HG03354 (cell line): Measurements from ENCODE around the gene DHX30.

Source experiments
- ATAC-seq: cut with Tn5 transposase; IDR thresholded peaks from one replicate; pipeline ENCODE4 v1.9.1; 2021; ENCODE audit warnings: mild to moderate bottlenecking; ENCODE audit not compliant: unreplicated experiment, poor library complexity, severe bottlenecking

Gene DHX30

DNA sequence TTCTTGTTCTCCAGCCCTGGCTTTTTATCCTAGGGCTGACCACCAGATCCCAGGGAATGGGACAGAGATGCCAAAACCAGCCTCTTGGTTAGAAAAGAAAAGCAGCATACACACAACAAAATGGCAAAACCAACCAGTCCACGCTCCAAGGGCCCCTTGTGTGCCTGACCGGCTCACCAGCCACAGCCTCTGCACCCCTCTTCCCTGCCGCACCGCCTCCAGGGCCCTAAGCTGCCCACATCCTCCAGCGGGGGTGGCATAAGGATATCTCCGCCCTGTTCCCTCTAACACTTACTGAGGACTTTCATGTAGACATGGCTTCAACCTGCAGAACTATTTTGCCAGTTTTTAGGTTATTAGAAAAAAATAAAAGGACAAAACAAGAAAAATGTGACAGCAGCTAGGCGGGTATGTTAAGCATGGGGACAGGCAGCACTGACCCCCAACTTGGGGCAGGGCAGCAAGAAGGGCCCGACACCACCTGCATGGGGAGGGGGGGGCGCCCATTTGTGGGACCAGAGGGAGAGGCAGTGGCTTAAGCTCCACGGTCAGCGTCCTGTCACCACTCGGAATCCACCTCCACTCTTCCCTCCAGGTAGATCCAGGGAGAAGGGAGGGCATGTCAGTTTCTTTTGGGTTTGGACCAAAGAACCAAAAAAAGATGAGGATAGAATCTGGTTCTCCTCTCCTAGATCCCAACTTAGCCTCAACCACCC is 49.1 kb downstream of the DHX30 start:
- ATAC-seq: no peak

DNA sequence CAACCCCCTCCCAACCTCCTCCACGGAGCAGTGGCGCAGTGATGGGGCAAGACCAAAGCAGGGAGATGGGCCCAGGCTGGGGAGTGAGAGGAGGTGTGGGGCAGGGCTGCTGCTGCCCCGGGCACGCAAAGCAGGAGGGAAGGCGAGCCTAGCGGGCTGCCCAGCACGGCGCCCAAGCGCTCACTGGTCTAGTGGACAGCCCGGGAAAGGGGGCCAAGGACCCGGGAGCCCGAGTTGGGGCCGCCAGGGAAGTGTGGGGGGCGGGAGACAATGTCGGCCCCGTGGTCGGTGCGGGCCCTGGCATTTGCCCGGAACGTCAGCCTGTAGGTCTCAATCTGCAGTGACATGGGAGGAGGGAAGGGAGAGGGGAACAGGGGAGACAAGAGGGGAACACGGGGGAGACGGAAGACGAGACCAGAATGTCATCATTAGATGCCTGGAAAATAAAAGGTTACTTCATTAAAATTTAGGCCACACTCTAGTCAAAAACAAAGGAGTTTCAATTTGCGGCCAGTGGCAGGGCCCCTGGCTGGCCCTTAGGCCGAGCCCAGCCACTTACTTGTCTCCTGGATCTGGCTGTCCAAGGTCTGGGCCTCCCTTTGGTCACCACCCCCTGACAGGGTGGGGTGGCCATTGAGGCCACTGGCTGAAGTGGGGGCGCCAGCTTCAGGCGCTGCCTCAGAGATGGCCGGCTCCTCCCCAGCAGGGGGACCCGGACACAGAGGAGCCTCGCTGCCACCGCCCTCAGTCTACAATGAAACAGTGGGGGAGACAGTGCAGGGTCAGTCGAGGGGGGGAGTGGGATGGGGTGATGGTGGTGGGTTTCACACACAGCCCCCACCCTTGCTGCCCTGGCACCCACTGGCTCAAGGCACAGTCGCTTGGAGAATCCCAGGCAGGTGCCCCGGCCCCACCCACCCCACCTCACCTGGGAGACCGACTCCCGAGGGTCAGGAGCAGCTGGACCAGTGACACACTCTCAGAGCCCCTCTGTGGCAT is 50.0 kb downstream of the DHX30 start:
- ATAC-seq: no peak

DNA sequence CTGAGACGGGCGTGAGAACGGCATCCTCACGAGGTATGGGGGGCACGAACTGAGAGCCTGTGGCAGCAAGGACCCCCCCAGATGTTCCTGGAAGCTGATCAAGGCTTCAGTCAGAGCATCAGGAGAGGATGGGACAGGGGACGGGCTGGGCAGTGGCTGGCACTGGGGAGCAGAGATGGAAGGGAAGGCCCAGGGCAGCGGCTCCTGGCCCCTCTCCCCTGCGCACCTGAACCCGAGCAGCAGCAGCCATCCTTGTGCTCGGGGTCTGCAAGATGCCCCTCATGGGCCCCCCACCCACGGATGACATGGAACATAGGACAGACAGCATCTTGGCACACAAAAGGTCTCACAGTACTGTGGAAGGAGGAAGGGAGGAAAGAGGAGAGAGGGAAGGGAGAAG is 51.3 kb downstream of the DHX30 start:
- no peak for ATAC-seq

DNA sequence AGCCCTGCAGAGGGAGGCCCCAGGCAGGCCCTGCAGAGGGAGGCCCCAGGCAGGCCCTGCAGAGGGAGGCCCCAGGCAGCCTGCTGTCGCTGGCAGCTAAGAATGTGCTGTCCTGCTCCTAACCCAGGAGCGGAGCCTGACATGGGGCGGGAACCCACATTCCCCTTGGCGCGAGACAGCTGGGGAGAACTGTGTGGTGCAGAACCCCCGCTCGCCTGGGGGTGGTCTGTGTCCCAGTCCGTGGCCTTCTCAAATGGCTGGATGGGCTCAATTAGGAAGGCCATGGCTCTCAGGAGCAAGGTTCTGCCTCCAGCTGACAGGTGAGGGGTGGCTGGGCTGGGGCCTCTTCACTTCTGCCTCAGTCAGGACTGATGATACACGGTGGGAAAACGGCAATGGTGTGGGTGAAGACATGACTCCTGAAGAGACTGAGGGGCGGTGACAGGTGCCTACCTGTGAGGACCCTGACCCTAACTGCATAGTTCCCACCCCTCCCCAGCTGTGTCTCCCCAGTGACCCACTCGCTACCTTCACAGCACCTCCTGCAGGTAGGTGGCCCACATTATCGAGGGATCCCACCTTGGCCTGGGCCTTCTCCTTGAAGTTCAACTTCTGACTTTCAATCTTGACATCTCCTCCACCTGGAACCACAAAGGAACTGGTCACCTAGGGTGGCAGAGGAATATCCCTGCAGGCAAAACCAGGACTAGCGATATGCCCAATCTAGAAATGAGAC is 52.0 kb downstream of the DHX30 start:
- ATAC-seq: no peak

DNA sequence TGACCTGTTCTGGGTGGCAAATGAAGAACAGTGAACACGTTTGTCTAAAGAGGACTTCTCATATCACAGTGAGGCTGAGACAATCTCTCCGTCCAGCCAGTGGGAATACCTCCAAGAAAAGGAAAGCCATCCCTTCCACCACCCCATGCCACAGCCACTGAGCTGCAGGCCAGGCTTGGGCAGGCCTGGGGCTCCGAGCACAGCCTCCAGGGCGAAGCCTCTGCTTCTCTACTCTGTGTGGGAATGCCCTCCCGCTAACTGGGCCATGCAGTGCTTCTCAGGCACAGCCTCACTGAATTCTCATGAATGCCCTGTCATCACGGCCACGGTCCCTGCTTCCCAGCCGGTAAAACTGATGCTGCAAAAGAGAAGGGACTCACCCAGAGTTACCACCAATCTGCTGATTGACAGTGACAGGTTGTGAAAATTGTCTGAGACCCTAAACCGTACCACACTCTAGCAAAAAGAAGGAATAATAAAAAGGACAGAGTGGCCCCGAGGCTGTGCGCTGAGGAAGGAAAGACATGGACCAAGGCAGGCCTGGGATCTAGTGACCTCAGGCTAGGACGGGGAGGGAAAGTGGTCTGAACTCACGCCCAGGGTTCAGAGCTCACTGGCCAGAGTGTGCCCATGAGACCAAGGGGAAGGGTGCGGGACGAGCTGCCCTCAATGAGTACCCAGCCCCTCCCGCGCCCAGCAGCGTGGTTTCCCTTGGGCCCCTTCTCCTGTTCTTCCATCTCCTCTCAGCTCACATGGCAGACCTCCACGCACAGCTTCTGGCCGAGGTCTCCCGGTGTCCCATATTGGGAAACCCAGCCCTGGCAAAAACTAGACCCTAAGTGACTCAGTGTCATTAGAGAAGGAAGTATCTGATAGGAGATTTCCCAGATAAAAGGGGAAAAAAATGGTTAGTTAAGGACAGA is 52.8 kb downstream of the DHX30 start:
- no peak for ATAC-seq

DNA sequence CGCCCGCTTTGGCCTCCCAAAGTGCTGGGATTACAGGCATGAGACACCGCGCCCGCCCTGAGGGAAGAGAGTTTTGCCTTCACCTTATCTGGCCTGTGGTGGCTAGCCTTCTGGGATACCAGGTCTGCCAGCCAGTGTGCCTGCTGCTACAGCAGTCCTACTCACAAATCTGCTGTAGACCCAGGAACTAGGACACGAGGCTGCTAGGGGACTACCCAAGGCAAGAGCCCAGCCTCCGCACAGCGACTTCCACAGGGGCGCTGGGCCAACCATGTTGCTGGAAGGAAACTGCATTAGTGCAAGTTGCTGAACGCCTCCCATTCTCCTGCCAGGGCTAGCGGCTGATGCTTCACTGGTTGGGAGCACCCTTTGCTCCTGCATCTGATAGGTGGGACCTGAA is 53.7 kb downstream of the DHX30 start:
- no peak for ATAC-seq

DNA sequence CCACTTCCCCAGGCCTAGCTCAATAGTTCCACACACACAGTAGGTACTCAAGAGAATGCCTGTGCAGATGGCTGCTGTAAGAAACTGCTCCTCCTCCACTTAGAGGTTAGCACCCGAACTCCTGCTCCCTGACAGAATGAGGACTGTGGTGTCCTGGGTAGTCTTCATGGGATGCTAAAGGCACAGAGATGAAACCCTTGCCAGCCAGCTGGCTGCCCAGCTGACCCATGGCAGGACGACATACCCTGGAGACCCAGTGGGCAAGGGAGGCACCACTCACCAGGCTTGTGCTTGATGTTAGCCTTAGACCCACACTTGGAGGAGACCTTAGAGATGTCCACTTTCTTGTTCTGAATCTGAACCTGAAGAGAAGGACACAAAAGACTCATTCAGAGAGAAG is 54.2 kb downstream of the DHX30 start:
- no peak for ATAC-seq

DNA sequence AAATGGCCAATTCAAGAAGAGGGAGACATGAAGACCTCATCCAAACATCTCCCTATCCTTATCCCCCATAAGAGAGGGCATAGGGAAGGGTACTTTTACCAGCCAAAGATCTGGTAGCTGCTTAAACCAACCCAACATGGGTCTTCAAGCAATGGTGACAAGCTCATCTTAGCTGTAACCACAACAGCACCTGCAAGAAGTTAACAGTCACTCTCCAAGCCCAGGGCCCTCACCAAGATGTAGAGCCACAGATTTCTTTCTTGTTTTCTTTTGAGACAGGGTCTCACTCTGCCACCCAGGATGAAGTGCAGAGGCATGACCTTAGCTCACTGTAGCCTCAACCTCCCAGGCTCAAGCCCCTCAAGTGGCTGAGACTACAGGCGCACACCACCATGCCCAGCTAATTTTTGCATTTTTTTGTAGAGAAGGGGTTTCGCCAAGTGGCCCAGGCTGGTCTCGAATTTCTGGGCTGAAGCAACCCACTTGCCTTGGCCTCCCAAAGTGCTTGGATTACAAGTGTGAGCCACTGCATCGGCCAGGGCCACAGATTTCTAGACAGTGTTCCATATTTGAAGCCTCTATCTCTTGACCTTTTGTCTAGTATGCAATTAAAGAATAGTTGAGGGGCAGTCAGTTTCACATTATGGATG is 57.1 kb downstream of the DHX30 start:
- ATAC-seq: no peak

DNA sequence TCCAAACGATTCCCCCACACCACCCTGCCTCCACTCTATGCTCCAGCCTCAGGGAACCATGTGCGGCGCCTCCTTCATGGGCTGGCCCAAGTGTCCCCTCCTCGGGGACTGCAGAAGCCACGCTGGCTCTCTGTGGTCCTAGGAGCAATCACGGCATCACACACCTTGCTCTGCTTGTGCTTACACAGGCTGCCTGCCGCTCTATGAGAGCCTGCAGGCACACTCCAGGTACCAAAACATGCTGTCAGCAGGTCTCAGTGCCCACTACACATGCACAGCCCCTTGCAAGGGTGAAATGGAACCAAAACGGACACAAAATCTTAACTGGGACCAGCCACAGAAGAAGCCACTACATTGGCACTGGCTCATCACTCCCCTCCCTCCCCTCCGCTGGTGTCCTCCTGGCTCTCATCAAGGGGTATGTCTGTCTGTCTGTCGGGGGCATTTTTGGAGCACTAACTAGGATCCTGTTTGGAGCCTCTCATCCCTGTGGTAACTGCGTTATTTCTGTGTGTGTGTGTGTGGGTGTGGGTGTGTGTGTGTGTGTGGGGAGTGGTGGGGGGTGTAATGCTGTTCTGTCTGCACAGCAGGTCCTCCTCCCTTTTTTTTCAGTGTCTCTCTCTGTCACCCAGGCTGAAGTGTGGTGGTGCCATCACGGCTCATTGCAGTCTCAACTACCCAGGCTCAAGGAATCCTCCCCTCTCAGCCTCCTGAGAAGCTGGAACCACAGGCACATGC is 60.6 kb downstream of the DHX30 start:
- no peak for ATAC-seq

DNA sequence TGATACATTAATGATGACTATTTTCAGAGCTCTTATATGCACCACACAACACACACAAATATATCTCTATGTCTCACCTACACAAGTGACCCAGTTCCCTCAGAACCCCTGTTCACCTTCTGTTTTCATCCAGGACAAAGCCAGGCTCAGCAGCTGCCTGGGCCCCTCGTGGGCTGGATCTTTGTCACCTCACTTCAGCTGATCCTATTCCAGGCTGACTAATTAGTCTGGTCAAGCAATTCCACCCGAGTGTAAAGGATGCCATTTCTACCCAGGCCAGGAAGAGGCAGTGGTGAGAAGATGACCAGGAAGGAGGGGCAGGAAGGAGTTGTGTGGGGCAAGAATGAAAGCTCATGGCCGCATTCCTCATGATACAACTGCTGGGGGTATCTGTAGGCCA is 62.3 kb downstream of the DHX30 start:
- no peak for ATAC-seq

DNA sequence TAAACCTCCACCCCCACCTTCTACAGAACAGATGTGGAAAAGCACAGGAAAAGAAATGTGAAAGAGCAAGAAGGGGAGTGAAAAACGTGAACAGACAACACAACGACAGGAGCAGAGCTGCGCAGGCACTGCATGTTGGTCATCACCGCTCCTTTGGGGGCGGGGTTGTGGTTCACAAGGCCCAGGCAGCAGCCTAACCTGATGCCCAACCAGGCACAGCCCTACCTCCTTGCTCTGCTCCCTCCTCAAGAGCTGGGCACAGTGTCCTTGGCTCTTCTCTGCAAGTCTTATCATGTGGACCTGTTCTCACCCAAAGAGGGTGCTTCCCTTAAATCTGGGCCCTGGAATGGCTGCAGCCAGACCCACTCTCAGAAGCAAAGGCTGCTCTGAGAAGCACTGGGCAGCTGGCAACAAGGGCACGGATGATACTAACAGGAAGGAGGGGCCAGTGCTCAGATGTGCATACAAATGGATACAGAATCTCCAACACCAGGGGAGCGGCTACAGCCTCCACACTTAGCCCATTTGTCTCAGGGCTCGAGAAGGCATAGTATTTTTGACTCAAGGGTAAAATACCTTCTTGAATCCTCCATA is 64.6 kb downstream of the DHX30 start:
- ATAC-seq: no peak

DNA sequence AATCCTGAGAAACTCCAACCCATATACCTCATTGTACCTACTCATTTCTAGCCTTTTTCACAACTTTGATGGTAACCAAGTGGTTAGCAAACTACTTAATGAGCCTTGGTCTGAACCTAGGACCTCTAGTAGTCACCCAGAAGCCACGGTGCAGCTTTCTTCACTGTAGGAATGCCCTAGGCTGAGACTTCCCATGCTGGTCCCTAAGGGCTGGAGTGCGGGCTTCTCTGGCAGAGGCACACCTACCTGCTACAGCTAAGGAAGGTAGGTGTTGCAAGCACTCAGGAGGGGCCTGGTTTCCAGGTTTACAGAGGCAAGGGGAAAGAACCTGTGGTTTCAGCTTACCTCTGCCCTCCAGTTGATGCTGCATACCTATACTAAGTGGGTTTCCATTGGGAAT is 65.4 kb downstream of the DHX30 start:
- ATAC-seq: no peak

DNA sequence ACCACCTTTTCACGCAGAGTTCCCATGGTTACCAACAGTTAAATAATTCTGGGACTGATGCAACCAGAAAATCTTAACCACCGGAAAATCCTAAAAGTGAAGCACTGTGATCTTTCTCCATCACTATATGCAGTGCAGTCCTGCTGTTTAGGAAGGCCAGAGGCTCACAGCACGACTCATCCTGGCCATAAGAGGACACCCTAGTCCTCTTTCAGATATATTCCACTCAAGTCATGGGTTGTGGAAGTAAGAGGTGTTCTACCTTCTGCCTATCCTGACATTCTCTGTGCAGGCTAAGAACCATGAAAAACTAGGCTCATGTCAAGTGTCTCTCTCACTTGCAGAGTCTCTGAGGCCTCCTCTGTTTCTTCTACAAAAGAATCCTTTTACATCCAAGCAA is 67.2 kb downstream of the DHX30 start:
- ATAC-seq: no peak

DNA sequence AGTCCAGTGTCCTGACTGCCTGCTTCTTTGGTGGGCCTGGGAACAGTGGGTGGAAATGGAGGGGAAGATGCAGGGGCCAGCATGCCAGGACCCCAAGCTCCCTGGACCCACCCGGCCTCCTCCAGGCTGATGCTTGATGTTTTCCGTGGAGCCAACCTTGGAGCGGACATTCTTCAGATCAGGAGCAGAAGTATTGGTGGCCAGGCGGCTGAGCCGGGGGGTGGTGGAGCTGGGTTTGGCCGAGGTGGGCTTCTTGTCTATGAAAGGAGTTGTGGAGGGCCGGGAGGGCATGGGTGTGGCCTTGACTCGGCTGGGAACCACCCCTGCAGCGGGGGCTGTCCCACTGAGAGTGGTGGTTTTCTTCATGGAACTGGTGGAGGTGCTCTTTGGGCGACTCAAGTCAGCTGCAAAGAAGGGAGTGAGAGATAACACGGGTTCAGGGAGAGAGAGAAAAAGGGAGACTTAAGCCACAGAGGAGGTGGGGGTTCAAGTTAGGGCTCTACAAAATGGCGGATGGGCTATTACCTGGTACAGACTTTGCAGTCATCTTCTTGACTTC is 67.8 kb downstream of the DHX30 start:
- ATAC-seq: no peak

DNA sequence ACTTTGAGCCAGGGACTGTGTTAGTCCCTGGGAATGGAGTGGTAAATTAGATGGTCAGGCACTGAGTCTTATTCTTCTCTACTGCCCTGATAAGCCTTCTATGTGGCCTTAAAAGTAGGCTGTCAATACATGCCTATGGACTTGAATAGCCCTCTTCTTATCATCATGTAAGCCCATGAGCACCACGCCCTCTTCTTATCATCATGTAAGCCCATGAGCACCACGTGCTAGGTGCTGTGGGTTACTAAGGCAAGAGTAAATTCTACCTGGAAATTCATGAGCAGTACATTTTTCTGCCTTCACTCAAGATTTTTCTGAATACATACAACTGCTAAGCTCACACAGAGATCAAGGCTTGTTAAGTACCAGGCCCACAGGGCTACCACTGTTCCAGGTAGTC is 68.5 kb downstream of the DHX30 start:
- no peak for ATAC-seq

DNA sequence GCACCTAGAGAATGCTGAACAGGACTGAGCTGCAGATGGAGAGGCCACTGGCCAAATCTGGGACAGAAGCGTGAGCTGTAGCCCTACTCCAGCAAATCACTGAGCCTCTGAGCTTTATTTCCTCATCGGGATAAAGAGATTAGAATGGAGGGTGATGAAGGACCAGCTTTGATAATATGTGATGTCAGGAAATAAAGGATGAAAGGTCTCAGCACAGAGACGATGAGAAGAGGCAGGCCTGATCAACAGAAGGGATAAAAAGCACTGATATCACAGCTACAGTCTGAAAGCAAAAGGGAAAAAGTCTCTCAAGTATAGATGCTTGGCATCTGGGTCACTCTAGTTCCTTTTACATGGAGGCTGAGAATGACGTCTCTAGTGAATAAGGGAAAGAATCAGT is 70.0 kb downstream of the DHX30 start:
- ATAC-seq: no peak

DNA sequence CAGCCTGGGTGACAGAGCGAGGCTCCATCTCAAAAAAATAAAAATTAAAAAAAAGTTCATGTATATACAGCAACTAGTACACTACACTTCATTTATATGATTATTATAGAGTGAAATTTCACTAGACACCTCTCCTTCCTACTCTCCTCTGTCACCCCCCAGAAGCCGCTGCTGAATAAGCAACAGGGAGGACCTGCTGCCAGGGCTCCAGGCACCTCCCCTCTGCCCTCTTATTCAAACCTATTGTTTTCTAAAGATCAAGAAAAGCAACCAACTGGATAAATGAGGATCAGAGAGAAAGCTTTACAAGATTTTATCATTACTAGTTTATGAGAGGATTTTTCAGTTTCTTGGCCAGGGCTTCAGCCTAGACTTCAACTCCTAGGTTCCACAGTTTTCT is 71.5 kb downstream of the DHX30 start:
- no peak for ATAC-seq

DNA sequence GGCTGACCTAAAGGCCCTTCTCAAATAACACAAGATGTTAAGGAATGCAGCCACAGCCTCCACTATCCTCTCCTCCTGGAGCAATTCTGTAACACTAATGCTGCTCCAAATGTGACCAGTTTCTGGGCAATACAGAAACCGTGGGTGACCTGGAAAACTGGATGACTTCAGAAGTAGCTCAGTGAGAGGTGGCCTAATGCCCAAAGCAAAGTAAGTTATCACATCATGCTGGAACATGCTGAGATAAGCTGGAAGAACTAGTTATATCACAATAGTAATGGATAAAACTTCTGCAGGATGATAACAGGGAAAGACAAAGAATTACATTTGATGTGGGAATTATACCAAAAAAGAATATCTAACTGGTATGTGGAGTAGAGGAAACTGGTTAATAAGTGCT is 72.0 kb downstream of the DHX30 start:
- ATAC-seq: no peak
